ENCODE results near the gene PCDH15.

Gene PCDH15

GRCh38 chr10:54066646-54067045 is 734.4 kb downstream of the PCDH15 start:
- peaks cover 3% of the 10 kb centered on the region for H3K9me3 ChIP-seq (ENCODE audit: insufficient read depth, low read length, severe bottlenecking)
- H2AFZ ChIP-seq (ENCODE audit: low read depth, low read length): no peak overlapping the region
- H3K9ac ChIP-seq (ENCODE audit: low read depth, low read length): no peak overlapping the region
- H3K79me2 ChIP-seq (ENCODE audit: insufficient read depth, low read length): no peaks in the 10 kb centered on the region
- no peak overlapping the region for H3K4me2 ChIP-seq (ENCODE audit: insufficient read depth, low read length)
- no peak overlapping the region for H3K4me3 ChIP-seq (ENCODE audit: low read depth in 1 of 2, low read length in 2 of 2)
- no peaks in the 10 kb centered on the region for H3K36me3 ChIP-seq (ENCODE audit: insufficient read depth, low read length)
- no peaks in the 10 kb centered on the region for H4K20me1 ChIP-seq (ENCODE audit: insufficient read depth, low read length)
- no peaks in the 10 kb centered on the region for H3K4me1 ChIP-seq (ENCODE audit: insufficient read depth, low read length)
- TF ChIP-seq CTCF (IDR thresholded peaks at IDR 0.05; ENCODE audit: borderline replicate concordance, extremely low read depth, low read length, poor library complexity, severe bottlenecking) (no peak), EZH2 (IDR thresholded peaks at IDR 0.05; ENCODE audit: borderline replicate concordance, low read depth, low read length, severe bottlenecking) (no peak)
- no peak for ATAC-seq (ENCODE audit: insufficient read depth, low read depth)
- H3K27ac ChIP-seq (ENCODE audit: low read length): no peak overlapping the region
- no peaks in the 10 kb centered on the region for H3K27me3 ChIP-seq (ENCODE audit: insufficient read depth, low read length, poor library complexity)
- no peak for DNase-seq

- DNase-seq: no peak
- Histone ChIP-seq H3K4me2 (ENCODE audit: insufficient read depth, low read length) (no peak overlapping the region), H3K4me3 (ENCODE audit: low read depth in 1 of 2, low read length in 2 of 2) (no peak overlapping the region), H3K9me3 (ENCODE audit: insufficient read depth, low read length, severe bottlenecking) (peaks cover 3% of the 10 kb centered on the region), H3K27ac (ENCODE audit: low read length) (no peak overlapping the region), H3K27me3 (ENCODE audit: insufficient read depth, low read length, poor library complexity) (no peaks in the 10 kb centered on the region), H3K4me1 (ENCODE audit: insufficient read depth, low read length) (no peaks in the 10 kb centered on the region), H2AFZ (ENCODE audit: low read depth, low read length) (no peak overlapping the region), H3K9ac (ENCODE audit: low read depth, low read length) (no peak overlapping the region), H3K79me2 (ENCODE audit: insufficient read depth, low read length) (no peaks in the 10 kb centered on the region), H4K20me1 (ENCODE audit: insufficient read depth, low read length) (no peaks in the 10 kb centered on the region), H3K36me3 (ENCODE audit: insufficient read depth, low read length) (no peaks in the 10 kb centered on the region)
- ATAC-seq (ENCODE audit: insufficient read depth, low read depth): no peak
- TF ChIP-seq EZH2 (IDR thresholded peaks at IDR 0.05; ENCODE audit: borderline replicate concordance, low read depth, low read length, severe bottlenecking) (no peak), CTCF (IDR thresholded peaks at IDR 0.05; ENCODE audit: borderline replicate concordance, extremely low read depth, low read length, poor library complexity, severe bottlenecking) (no peak)
These were observed 735.9 kb downstream of the PCDH15 start for GRCh38 chr10:54065106-54065505.

- Histone ChIP-seq H2AFZ (ENCODE audit: low read depth, low read length) (no peak overlapping the region), H3K9ac (ENCODE audit: low read depth, low read length) (no peak overlapping the region), H3K27me3 (ENCODE audit: insufficient read depth, low read length, poor library complexity) (no peaks in the 10 kb centered on the region), H4K20me1 (ENCODE audit: insufficient read depth, low read length) (no peaks in the 10 kb centered on the region), H3K36me3 (ENCODE audit: insufficient read depth, low read length) (no peaks in the 10 kb centered on the region), H3K4me2 (ENCODE audit: insufficient read depth, low read length) (no peak overlapping the region), H3K9me3 (ENCODE audit: insufficient read depth, low read length, severe bottlenecking) (peaks cover 3% of the 10 kb centered on the region), H3K4me3 (ENCODE audit: low read depth in 1 of 2, low read length in 2 of 2) (no peak overlapping the region), H3K79me2 (ENCODE audit: insufficient read depth, low read length) (no peaks in the 10 kb centered on the region), H3K4me1 (ENCODE audit: insufficient read depth, low read length) (no peaks in the 10 kb centered on the region), H3K27ac (ENCODE audit: low read length) (no peak overlapping the region)
- DNase-seq: no peak
- no peak for TF ChIP-seq EZH2 (IDR thresholded peaks at IDR 0.05; ENCODE audit: borderline replicate concordance, low read depth, low read length, severe bottlenecking)
- TF ChIP-seq CTCF (IDR thresholded peaks at IDR 0.05; ENCODE audit: borderline replicate concordance, extremely low read depth, low read length, poor library complexity, severe bottlenecking): no peak
- ATAC-seq (ENCODE audit: insufficient read depth, low read depth): no peak
These were observed 736.8 kb downstream of the PCDH15 start for GRCh38 chr10:54064215-54064614.

GRCh38 chr10:54063514-54063913 is 737.5 kb downstream of the PCDH15 start:
- Histone ChIP-seq H3K27ac (ENCODE audit: low read length) (no peak overlapping the region), H3K4me3 (ENCODE audit: low read depth in 1 of 2, low read length in 2 of 2) (no peak overlapping the region), H3K27me3 (ENCODE audit: insufficient read depth, low read length, poor library complexity) (no peaks in the 10 kb centered on the region), H4K20me1 (ENCODE audit: insufficient read depth, low read length) (no peaks in the 10 kb centered on the region), H3K36me3 (ENCODE audit: insufficient read depth, low read length) (no peaks in the 10 kb centered on the region), H3K79me2 (ENCODE audit: insufficient read depth, low read length) (no peaks in the 10 kb centered on the region), H3K9me3 (ENCODE audit: insufficient read depth, low read length, severe bottlenecking) (peaks cover 3% of the 10 kb centered on the region), H3K4me1 (ENCODE audit: insufficient read depth, low read length) (no peaks in the 10 kb centered on the region), H3K4me2 (ENCODE audit: insufficient read depth, low read length) (no peak overlapping the region), H3K9ac (ENCODE audit: low read depth, low read length) (no peak overlapping the region), H2AFZ (ENCODE audit: low read depth, low read length) (no peak overlapping the region)
- ATAC-seq (ENCODE audit: insufficient read depth, low read depth) (no peak), DNase-seq (no peak)
- TF ChIP-seq CTCF (IDR thresholded peaks at IDR 0.05; ENCODE audit: borderline replicate concordance, extremely low read depth, low read length, poor library complexity, severe bottlenecking) (no peak), EZH2 (IDR thresholded peaks at IDR 0.05; ENCODE audit: borderline replicate concordance, low read depth, low read length, severe bottlenecking) (no peak)

Measured in DND-41 (cell line).